CD4-positive, alpha-beta memory T cell (primary cell): ENCODE data around the gene SLC43A2. TPM values are rescaled to one million over a fixed set of nuclear protein-coding genes. Genes with fewer than 3 reads are reported as not detected.

Source experiments
- CTCF ChIA-PET: fragments of 350-600 bp; sonication (Branson Sonifier 250); formaldehyde crosslinking; loops from one replicate; lab custom pipeline; 2021; ENCODE audit warnings: inconsistent platforms; ENCODE audit not compliant: partially characterized antibody; lab: Charles Lee
- POLR2A ChIA-PET: fragments of 350-600 bp; sonication (Branson Sonifier 250); formaldehyde crosslinking; loops from one replicate; lab custom pipeline; 2021; ENCODE audit not compliant: partially characterized antibody; lab: Charles Lee
- DNase-seq, 5 donors: peaks; one replicate each; pipeline versions ENCODE4 v3.0.0 to v3.0.0-alpha.2; 2020 to 2022; ENCODE audit warnings: mixed read lengths in 1 of 5
- H3K27ac ChIP-seq: one replicate; pipeline ENCODE4 v1.7.0; 2013; ENCODE audit warnings: low read depth, low read length
- H3K27me3 ChIP-seq: 2 replicates; pipeline ENCODE4 v1.7.0; 2013; ENCODE audit warnings: mild to moderate bottlenecking, low read length, moderate library complexity; ENCODE audit not compliant: insufficient read depth
- H3K36me3 ChIP-seq: 2 replicates; pipeline ENCODE4 v1.7.0; 2013; ENCODE audit warnings: mild to moderate bottlenecking, low read length, moderate library complexity; ENCODE audit not compliant: insufficient read depth
- H3K4me1 ChIP-seq: 2 replicates; pipeline ENCODE4 v1.7.0; 2013; ENCODE audit warnings: mild to moderate bottlenecking, low read length, moderate library complexity; ENCODE audit not compliant: insufficient read depth
- H3K4me3 ChIP-seq, 2 donors: one replicate each; pipeline ENCODE4 v1.7.0; 2013; ENCODE audit warnings: low read length in 2 of 2, mild to moderate bottlenecking in 1 of 2
- H3K9me3 ChIP-seq, 2 donors: one replicate each; pipeline ENCODE4 v1.7.0; 2013; ENCODE audit warnings: low read length in 2 of 2, control low read depth in 1 of 2; ENCODE audit not compliant: control insufficient read depth in 1 of 2
- H3K27ac Mint-ChIP-seq, 7 donors: one replicate each; pipeline ENCODE4 v1.8.0; 2020 to 2021; ENCODE audit warnings: mixed read lengths in 7 of 7, mild to moderate bottlenecking in 6 of 7, inconsistent platforms in 3 of 7, moderate library complexity in 3 of 7
- H3K27me3 Mint-ChIP-seq, 2 donors: one replicate each; pipeline ENCODE4 v1.8.0; 2020 to 2021; ENCODE audit warnings: mixed read lengths in 2 of 2
- H3K36me3 Mint-ChIP-seq, 2 donors: one replicate each; pipeline ENCODE4 v1.8.0; 2020 to 2021; ENCODE audit warnings: mixed read lengths in 2 of 2, inconsistent platforms in 1 of 2, mild to moderate bottlenecking in 1 of 2
- H3K4me1 Mint-ChIP-seq, 4 donors: one replicate each; pipeline ENCODE4 v1.8.0; 2020 to 2021; ENCODE audit warnings: mixed read lengths in 4 of 4, mild to moderate bottlenecking in 1 of 4
- H3K4me3 Mint-ChIP-seq, 8 donors: one replicate each; pipeline ENCODE4 v1.8.0; 2020 to 2021; ENCODE audit warnings: mixed read lengths in 8 of 8, mild to moderate bottlenecking in 7 of 8, moderate library complexity in 6 of 8, inconsistent platforms in 3 of 8
- H3K9me3 Mint-ChIP-seq, 8 donors: one replicate each; pipeline ENCODE4 v1.8.0; 2020 to 2021; ENCODE audit warnings: mixed read lengths in 8 of 8, mild to moderate bottlenecking in 5 of 8, inconsistent platforms in 3 of 8, moderate library complexity in 1 of 8
- intact Hi-C: fragments of 100-400 bp; cut with micrococcal nuclease; formaldehyde crosslinking; loops from one replicate; pipeline ENCODE4 v1.15.1; 2023
- polyA plus RNA-seq, 2 donors: library from polyadenylated mRNA; unstranded; fragments of 300-500 nt; fragmentation: Illumina TruSeq; gene quantifications; one replicate each; pipeline ENCODE4 v1.2.3, GENCODE V29; 2021
- total RNA-seq, 2 experiments: library from RNA; stranded (reverse); gene quantifications; one replicate each; pipeline ENCODE4 v1.2.3, GENCODE V29; 2021

The SLC43A2 gene
- total and polyA plus RNA-seq, 4 experiments from 2014 or later = 0.56 to 3.3 (median 1.3) TPM

DNA sequence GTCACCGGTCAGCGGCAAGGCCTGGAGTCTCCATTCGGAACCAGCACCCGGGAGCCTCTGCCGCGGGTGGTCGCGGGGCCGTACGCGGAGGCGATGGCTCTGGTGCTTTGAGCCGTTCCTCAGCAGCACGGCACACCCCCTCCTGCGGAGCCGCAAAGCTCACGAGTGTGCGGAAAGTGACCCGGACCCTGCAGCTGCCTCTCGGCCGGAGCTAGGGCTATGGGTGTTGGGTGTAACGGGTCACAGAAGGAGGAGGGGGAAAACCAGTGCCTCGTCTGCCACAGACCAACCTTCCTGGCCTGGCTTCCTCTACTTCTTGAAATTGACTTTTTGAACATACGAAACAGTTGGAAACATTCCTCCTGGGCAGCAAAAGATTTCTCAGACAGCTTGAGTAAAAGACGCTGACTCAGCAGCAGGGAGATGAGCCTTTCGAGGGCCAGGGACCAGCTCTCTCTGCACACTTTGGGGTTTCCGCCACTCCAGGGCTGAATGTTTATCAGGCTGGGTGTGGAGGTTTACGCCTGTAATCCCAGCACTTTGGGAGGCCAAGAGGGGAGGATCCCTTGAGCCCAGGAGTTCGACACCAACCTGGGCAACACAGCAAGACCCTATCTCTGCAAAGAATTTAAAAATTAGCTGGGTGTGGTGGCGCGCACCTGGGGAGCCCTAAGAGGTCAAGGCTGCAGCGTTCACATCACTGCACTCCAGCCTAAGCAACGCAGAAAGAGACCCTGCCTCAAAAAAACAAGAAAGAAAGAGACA, 39.6 kb downstream of the SLC43A2 start:
- H3K27ac ChIP-seq = no peak overlapping the region
- ChIA-PET CTCF (interaction anchor here (0.7 kb wide), 1 partner anchor 22 kb away, joined by 4 read pairs; no protein-coding TSS in a partner anchor), POLR2A (no interaction called here)
- no peak overlapping the region for H3K4me3 ChIP-seq
- Mint-ChIP-seq H3K4me3 (no peak overlapping the region), H3K4me1 (no peaks in the 10 kb centered on the region), H3K27me3 (no peaks in the 10 kb centered on the region), H3K27ac (no peak overlapping the region), H3K36me3 (no peaks in the 10 kb centered on the region), H3K9me3 (no peaks in the 10 kb centered on the region)
- intact Hi-C loops = no loop called here
- no peak for DNase-seq
- H3K9me3 ChIP-seq = no peaks in the 10 kb centered on the region
- no peaks in the 10 kb centered on the region for H3K36me3 ChIP-seq
- H3K27me3 ChIP-seq = no peaks in the 10 kb centered on the region
- H3K4me1 ChIP-seq = no peaks in the 10 kb centered on the region

DNA sequence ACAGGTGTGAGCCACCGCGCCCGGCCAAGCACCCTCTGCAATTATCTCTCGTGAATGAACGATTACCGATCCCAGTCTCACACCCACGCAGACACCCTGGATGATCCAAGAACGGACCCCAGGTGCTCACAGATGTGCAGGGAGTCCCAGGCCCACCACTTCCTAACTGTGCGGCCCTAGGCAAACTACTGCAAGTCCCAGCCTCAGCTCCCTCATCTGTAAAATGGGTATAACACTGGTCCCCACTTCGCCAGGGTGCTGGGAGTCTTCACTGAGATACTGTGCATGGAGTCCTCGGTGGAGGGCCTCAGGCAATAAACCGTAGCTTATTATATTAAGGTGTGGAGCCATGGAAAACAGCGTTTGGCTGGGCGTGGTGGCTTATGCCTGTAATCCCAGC, 44.5 kb downstream of the SLC43A2 start:
- no peak overlapping the region for H3K4me3 ChIP-seq
- Mint-ChIP-seq H3K4me3 (no peak overlapping the region), H3K36me3 (no peaks in the 10 kb centered on the region), H3K27ac (no peak overlapping the region), H3K4me1 (no peaks in the 10 kb centered on the region), H3K27me3 (no peaks in the 10 kb centered on the region), H3K9me3 (no peaks in the 10 kb centered on the region)
- H3K4me1 ChIP-seq = no peaks in the 10 kb centered on the region
- no peak overlapping the region for H3K27ac ChIP-seq
- ChIA-PET CTCF (interaction anchor here (0.6 kb wide), 1 partner anchor 1092 kb away, joined by 3 read pairs; no protein-coding TSS in a partner anchor), POLR2A (no interaction called here)
- H3K36me3 ChIP-seq = no peaks in the 10 kb centered on the region
- DNase-seq = no peak
- no peaks in the 10 kb centered on the region for H3K27me3 ChIP-seq
- H3K9me3 ChIP-seq = no peaks in the 10 kb centered on the region
- intact Hi-C loops = no loop called here

DNA sequence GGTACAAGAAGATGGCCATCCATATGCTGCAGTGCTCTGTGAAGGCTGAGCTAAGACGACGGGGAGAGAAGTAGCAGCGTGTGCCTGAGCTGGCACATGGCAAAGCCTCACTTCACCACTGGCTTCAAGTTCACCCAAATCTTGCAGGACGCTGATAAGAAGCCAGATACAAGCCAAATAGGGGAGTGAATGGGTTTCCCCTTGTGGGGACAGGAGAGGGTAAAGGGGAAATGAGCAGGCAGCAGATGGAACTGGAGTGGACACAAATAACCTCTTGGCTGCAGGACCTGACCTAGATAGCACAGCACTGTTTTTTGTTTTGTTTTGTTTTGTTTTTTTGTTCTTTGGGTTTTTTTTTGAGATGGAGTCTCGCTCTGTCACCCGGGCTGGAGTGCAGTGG, 45.1 kb downstream of the SLC43A2 start:
- H3K4me3 ChIP-seq = no peak overlapping the region
- no peaks in the 10 kb centered on the region for H3K27me3 ChIP-seq
- Mint-ChIP-seq H3K9me3 (no peaks in the 10 kb centered on the region), H3K4me1 (no peaks in the 10 kb centered on the region), H3K36me3 (no peaks in the 10 kb centered on the region), H3K27me3 (no peaks in the 10 kb centered on the region), H3K27ac (no peak overlapping the region), H3K4me3 (no peak overlapping the region)
- ChIA-PET CTCF (interaction anchor here (0.6 kb wide), 1 partner anchor 1092 kb away, joined by 3 read pairs; no protein-coding TSS in a partner anchor), POLR2A (no interaction called here)
- H3K36me3 ChIP-seq = no peaks in the 10 kb centered on the region
- H3K4me1 ChIP-seq = no peaks in the 10 kb centered on the region
- H3K9me3 ChIP-seq = no peaks in the 10 kb centered on the region
- DNase-seq = no peak
- intact Hi-C loops = no loop called here
- H3K27ac ChIP-seq = no peak overlapping the region

DNA sequence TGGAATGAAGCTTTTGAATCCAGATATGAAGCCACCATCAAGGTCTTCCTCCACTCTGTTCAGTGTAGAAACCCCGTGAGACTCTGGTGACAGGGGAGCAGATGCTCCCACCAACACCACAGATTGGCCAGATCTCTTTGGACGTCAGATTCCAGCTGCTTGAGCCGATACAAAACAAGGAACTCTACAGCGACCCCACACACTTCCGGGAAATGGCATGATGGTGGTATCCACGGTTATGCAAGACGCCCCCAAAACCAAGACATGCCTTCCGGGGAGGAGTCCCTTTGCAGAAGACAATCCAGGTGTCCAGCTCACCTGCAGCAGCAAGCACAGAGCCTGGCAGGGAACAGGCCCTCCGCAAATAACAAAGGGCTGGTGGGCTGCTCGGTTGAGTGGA, 46.3 kb downstream of the SLC43A2 start:
- Mint-ChIP-seq H3K27me3 (no peaks in the 10 kb centered on the region), H3K9me3 (no peaks in the 10 kb centered on the region), H3K4me1 (no peaks in the 10 kb centered on the region), H3K27ac (no peak overlapping the region), H3K4me3 (no peak overlapping the region), H3K36me3 (no peaks in the 10 kb centered on the region)
- no peaks in the 10 kb centered on the region for H3K4me1 ChIP-seq
- POLR2A ChIA-PET = no interaction called here
- no peak overlapping the region for H3K4me3 ChIP-seq
- intact Hi-C loops = no loop called here
- H3K27me3 ChIP-seq = no peaks in the 10 kb centered on the region
- no peak overlapping the region for H3K27ac ChIP-seq
- no peaks in the 10 kb centered on the region for H3K36me3 ChIP-seq
- no peaks in the 10 kb centered on the region for H3K9me3 ChIP-seq
- CTCF ChIA-PET = no interaction called here
- no peak for DNase-seq

DNA sequence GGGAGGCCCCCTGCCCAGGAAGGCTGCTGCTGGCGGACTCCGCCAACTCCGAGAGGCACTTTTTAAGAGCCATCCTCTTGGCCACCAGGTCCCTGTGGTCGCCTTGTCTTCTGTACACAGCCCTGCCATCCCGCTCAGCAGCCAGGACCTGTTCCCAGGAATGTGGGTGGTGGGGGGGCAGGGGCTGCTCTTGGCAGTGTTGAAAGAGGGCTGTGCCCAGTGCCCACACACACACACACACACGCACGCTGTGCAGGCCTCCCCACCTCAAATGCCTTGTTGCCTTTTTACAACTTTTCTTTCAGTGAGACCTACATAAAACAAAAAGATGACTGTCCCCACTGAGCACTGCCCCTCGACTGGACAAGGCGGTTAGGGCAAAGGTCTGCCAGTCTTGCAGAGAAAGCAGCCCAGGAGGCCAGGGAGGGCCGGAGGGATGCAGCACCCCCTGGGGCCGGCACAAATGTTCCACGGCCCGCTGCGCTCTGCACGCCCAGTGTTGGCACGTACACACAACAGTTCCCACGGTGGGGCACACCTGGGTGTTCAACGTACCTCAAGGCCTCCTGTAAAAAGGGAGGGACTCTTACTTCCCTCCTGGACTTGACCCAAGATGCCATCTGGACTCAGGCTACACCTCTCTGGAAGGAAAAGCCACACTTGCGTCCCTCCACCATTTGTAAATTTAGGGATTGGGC, 47.5 kb downstream of the SLC43A2 start:
- no peak overlapping the region for H3K4me3 ChIP-seq
- H3K36me3 ChIP-seq = no peaks in the 10 kb centered on the region
- ChIA-PET CTCF (no interaction called here), POLR2A (interaction anchor here (0.7 kb wide), 1 partner anchor 333 kb away, joined by 3 read pairs; no protein-coding TSS in a partner anchor)
- Mint-ChIP-seq H3K27ac (no peak overlapping the region), H3K27me3 (no peaks in the 10 kb centered on the region), H3K36me3 (no peaks in the 10 kb centered on the region), H3K9me3 (no peaks in the 10 kb centered on the region), H3K4me1 (peaks cover 0 to 1% (median 0%) of the 10 kb centered on the region in 4 donors), H3K4me3 (no peak overlapping the region)
- no peaks in the 10 kb centered on the region for H3K9me3 ChIP-seq
- no peaks in the 10 kb centered on the region for H3K4me1 ChIP-seq
- H3K27ac ChIP-seq = no peak overlapping the region
- DNase-seq = no peak
- intact Hi-C loops = no loop called here
- no peaks in the 10 kb centered on the region for H3K27me3 ChIP-seq

DNA sequence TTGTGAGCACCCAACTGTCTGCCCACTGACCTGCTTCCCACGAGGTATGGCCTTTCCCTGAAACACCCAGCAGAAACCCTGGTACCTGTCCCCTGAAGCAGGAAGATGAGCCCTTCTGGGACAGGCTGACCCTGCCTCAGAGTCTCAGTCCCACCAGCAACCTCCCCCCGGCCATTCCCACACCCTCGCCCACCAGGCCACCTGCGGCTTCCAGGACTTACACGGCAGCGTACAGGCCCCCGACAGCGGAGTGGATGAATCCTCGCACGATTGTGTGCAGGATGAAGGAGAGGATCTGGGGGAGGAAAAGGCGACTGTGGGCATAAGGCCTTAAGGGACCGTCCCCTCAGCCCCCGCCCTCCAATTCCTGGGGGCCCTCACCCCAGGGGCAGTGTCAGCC, 50.6 kb downstream of the SLC43A2 start:
- no peak overlapping the region for H3K4me3 Mint-ChIP-seq
- no peaks in the 10 kb centered on the region for H3K36me3 ChIP-seq

DNA sequence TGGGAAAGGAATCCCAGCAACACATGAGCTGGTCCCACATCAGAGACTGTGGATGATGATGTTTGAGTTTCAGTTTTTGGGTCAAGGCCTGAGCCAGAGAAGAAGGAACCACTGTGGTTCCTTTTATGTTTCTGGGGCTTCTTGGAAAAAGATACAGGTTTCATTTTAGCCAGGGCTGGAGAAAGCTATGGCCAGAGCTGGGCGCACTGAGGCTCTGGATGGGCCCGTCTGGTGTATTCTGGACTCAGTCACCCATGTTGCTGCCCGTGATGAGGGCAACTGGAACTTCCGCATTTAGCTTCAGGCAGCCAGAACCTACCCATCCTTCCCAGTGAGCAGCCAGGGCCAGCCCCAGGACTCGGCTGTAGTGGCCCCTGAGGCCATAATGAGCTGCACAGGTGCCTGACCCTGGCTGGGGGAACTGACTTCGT, 51.0 kb downstream of the SLC43A2 start:
- Histone ChIP-seq H3K27me3 (no peaks in the 10 kb centered on the region), H3K4me3 (no peak overlapping the region), H3K9me3 (no peaks in the 10 kb centered on the region), H3K27ac (no peak overlapping the region), H3K36me3 (no peaks in the 10 kb centered on the region), H3K4me1 (no peaks in the 10 kb centered on the region)
- Mint-ChIP-seq H3K4me3 (no peak overlapping the region), H3K4me1 (peaks cover 0 to 1% (median 0%) of the 10 kb centered on the region in 4 donors), H3K27ac (no peak overlapping the region), H3K9me3 (no peaks in the 10 kb centered on the region), H3K27me3 (no peaks in the 10 kb centered on the region), H3K36me3 (no peaks in the 10 kb centered on the region)
- intact Hi-C loops = no loop called here
- DNase-seq = no peak
- ChIA-PET CTCF (no interaction called here), POLR2A (no interaction called here)

More for the DNA sequence above, 50.6 kb downstream of the SLC43A2 start:
- Mint-ChIP-seq H3K36me3 (no peaks in the 10 kb centered on the region), H3K27me3 (no peaks in the 10 kb centered on the region), H3K9me3 (no peaks in the 10 kb centered on the region), H3K27ac (no peak overlapping the region), H3K4me1 (peaks cover 0 to 1% (median 0%) of the 10 kb centered on the region in 4 donors)
- no peaks in the 10 kb centered on the region for H3K9me3 ChIP-seq
- intact Hi-C loops = no loop called here
- H3K4me1 ChIP-seq = no peaks in the 10 kb centered on the region
- POLR2A ChIA-PET = no interaction called here
- CTCF ChIA-PET = no interaction called here
- no peak overlapping the region for H3K4me3 ChIP-seq
- no peaks in the 10 kb centered on the region for H3K27me3 ChIP-seq
- no peak for DNase-seq
- no peak overlapping the region for H3K27ac ChIP-seq
